ENCODE measurements around the gene TCF19.

The TCF19 gene

GRCh38 chr6:31170600-31170881 is 12.2 kb downstream of the TCF19 start, which contains the start of gene POU5F1:
POU5F1 (minus strand) TSS chr6:31170682; CDS start chr6:31170620, 62 bp downstream.
- Histone ChIP-seq H3K4me2 (no peak within 1 kb of the TSS), H3K36me3 (no peaks in the 10 kb centered on the region), H4K20me1 (no peaks in the 10 kb centered on the region), H3K4me1 (no peaks in the 10 kb centered on the region), H3K9ac (no peak within 1 kb of the TSS), H3K4me3 (no peak within 1 kb of the TSS), H3K27ac (no peak within 1 kb of the TSS), H3K9me3 (no peaks in the 10 kb centered on the region), H3K27me3 (no peaks in the 10 kb centered on the region)
- TF ChIP-seq Cebpa-rat (IDR thresholded peaks at IDR 0.05) = no peak

- Histone ChIP-seq H3K9me3 (no peaks in the 10 kb centered on the region), H3K36me3 (no peaks in the 10 kb centered on the region), H3K9ac (no peak overlapping the region), H3K4me3 (no peak overlapping the region), H4K20me1 (no peaks in the 10 kb centered on the region), H3K4me2 (no peak overlapping the region), H3K27me3 (no peaks in the 10 kb centered on the region), H3K4me1 (no peaks in the 10 kb centered on the region), H3K27ac (no peak overlapping the region)
- TF ChIP-seq Cebpa-rat (IDR thresholded peaks at IDR 0.05) = no peak
Measured at GRCh38 chr6:31170987-31171671, 12.7 kb downstream of the TCF19 start.

- Histone ChIP-seq H3K27ac (peak overlapping the region; percentile 22; the same call in 1 of the 2 replicates), H3K4me3 (no peak overlapping the region), H3K4me2 (no peak overlapping the region), H3K36me3 (no peaks in the 10 kb centered on the region), H4K20me1 (no peaks in the 10 kb centered on the region), H3K9me3 (no peaks in the 10 kb centered on the region), H3K27me3 (no peaks in the 10 kb centered on the region), H3K4me1 (no peaks in the 10 kb centered on the region), H3K9ac (no peak overlapping the region)
- TF ChIP-seq Cebpa-rat (IDR thresholded peaks at IDR 0.05) = no peak
Measured at GRCh38 chr6:31171931-31172905, 13.8 kb downstream of the TCF19 start.

- H3K9me3 ChIP-seq = no peaks in the 10 kb centered on the region
Measured at GRCh38 chr6:31172973-31173384, 14.6 kb downstream of the TCF19 start.

GRCh38 chr6:31173406-31173805 is 15.0 kb downstream of the TCF19 start:
- no peak for TF ChIP-seq Cebpa-rat (IDR thresholded peaks at IDR 0.05)
- H3K9me3 ChIP-seq = no peaks in the 10 kb centered on the region
- H3K27ac ChIP-seq = no peak overlapping the region
- no peak overlapping the region for H3K9ac ChIP-seq
- H3K4me3 ChIP-seq = no peak overlapping the region
- H4K20me1 ChIP-seq = no peaks in the 10 kb centered on the region
- no peaks in the 10 kb centered on the region for H3K4me1 ChIP-seq
- H3K4me2 ChIP-seq = no peak overlapping the region
- H3K27me3 ChIP-seq = no peaks in the 10 kb centered on the region
- H3K36me3 ChIP-seq = no peaks in the 10 kb centered on the region

More at GRCh38 chr6:31172973-31173384, 14.6 kb downstream of the TCF19 start:
- Histone ChIP-seq H4K20me1 (no peaks in the 10 kb centered on the region), H3K36me3 (no peaks in the 10 kb centered on the region), H3K4me3 (no peak overlapping the region), H3K27ac (no peak overlapping the region), H3K9ac (no peak overlapping the region), H3K4me1 (no peaks in the 10 kb centered on the region), H3K4me2 (no peak overlapping the region), H3K27me3 (no peaks in the 10 kb centered on the region)
- TF ChIP-seq Cebpa-rat (IDR thresholded peaks at IDR 0.05) = no peak

- Histone ChIP-seq H3K4me2 (no peak overlapping the region), H3K27me3 (no peaks in the 10 kb centered on the region)
Measured at GRCh38 chr6:31174378-31174777, 16.0 kb downstream of the TCF19 start.

GRCh38 chr6:31175971-31176370 is 17.6 kb downstream of the TCF19 start:
- 0 out of 2 replicates have a peak, but pooled peaks cover 3% of the 10 kb centered on the region for H3K9me3 ChIP-seq
- H3K4me2 ChIP-seq = no peak overlapping the region
- H3K27ac ChIP-seq = no peak overlapping the region
- no peaks in the 10 kb centered on the region for H3K4me1 ChIP-seq
- H3K36me3 ChIP-seq = no peaks in the 10 kb centered on the region
- H3K9ac ChIP-seq = no peak overlapping the region
- H3K27me3 ChIP-seq = no peaks in the 10 kb centered on the region
- no peaks in the 10 kb centered on the region for H4K20me1 ChIP-seq
- H3K4me3 ChIP-seq = no peak overlapping the region
- no peak for TF ChIP-seq Cebpa-rat (IDR thresholded peaks at IDR 0.05)

More at GRCh38 chr6:31174378-31174777, 16.0 kb downstream of the TCF19 start:
- Histone ChIP-seq H3K4me1 (no peaks in the 10 kb centered on the region), H3K36me3 (no peaks in the 10 kb centered on the region), H3K9me3 (no peaks in the 10 kb centered on the region), H3K27ac (no peak overlapping the region), H3K4me3 (no peak overlapping the region), H4K20me1 (no peaks in the 10 kb centered on the region), H3K9ac (no peak overlapping the region)
- TF ChIP-seq Cebpa-rat (IDR thresholded peaks at IDR 0.05) = no peak

GRCh38 chr6:31178143-31179041 is 20.0 kb downstream of the TCF19 start:
- TF ChIP-seq Cebpa-rat (IDR thresholded peaks at IDR 0.05) = no peak
- Histone ChIP-seq H3K27me3 (no peaks in the 10 kb centered on the region), H3K4me2 (no peak overlapping the region), H4K20me1 (no peaks in the 10 kb centered on the region), H3K36me3 (no peaks in the 10 kb centered on the region), H3K27ac (no peak overlapping the region), H3K9me3 (0 out of 2 replicates have a peak, but pooled peaks cover 3% of the 10 kb centered on the region), H3K4me1 (no peaks in the 10 kb centered on the region), H3K9ac (no peak overlapping the region), H3K4me3 (no peak overlapping the region)

- no peaks in the 10 kb centered on the region for H3K27me3 ChIP-seq
- no peaks in the 10 kb centered on the region for H3K4me1 ChIP-seq
- H3K9me3 ChIP-seq = 0 out of 2 replicates have a peak, but pooled peaks cover 3% of the 10 kb centered on the region
- no peak overlapping the region for H3K4me3 ChIP-seq
- H3K4me2 ChIP-seq = no peak overlapping the region
- TF ChIP-seq Cebpa-rat (IDR thresholded peaks at IDR 0.05) = no peak
- H3K27ac ChIP-seq = no peak overlapping the region
- H3K9ac ChIP-seq = no peak overlapping the region
- no peaks in the 10 kb centered on the region for H3K36me3 ChIP-seq
- no peaks in the 10 kb centered on the region for H4K20me1 ChIP-seq
Measured at GRCh38 chr6:31179042-31179386, 20.6 kb downstream of the TCF19 start.

All from BLaER1 (cell line).